Brain microvascular endothelial cell (primary cell): ENCODE results near the gene UTF1.

ENCODE experiments used
- DNase-seq: peaks from one replicate; pipeline ENCODE4 v3.0.0-alpha.2; 2020
- H3K27ac ChIP-seq: fragments of 250-450 bp; sonication (Bioruptor Pico); 2 replicates; pipeline ENCODE4 v1.5.1; 2020; ENCODE audit warnings: mild to moderate bottlenecking, moderate library complexity
- H3K27me3 ChIP-seq: fragments of 250-450 bp; sonication (Bioruptor Pico); replicated peaks from 2 replicates; pipeline ENCODE4 v1.5.1; 2020; ENCODE audit warnings: mild to moderate bottlenecking
- H3K36me3 ChIP-seq: fragments of 250-450 bp; sonication (Bioruptor Pico); replicated peaks from 2 replicates; pipeline ENCODE4 v1.5.1; 2020; ENCODE audit warnings: mild to moderate bottlenecking
- H3K4me3 ChIP-seq: 2 replicates; pipeline ENCODE4 v1.5.1; 2011; ENCODE audit warnings: low read depth, mild to moderate bottlenecking, control low read depth, low read length, moderate library complexity
- CTCF ChIP-seq: IDR thresholded peaks from 2 replicates; pipeline ENCODE4 v1.5.1; 2011; ENCODE audit warnings: low read depth, mild to moderate bottlenecking, moderate library complexity, low read length, control low read depth, inconsistent platforms; ENCODE audit errors: missing control alignments
- in situ Hi-C: cut with HindIII; loops from 2 replicates; pipeline ENCODE4 v1.10.0; 2017; ENCODE audit warnings: low sequenced_read_pairs, low pct_ligation_motif_present

Gene UTF1

GRCh38 chr10:133254421-133255120 is 24.6 kb downstream of the UTF1 start:
- in situ Hi-C loops = no loop called here
- Histone ChIP-seq H3K27me3 (peaks cover 11% of the 10 kb centered on the region), H3K27ac (no peak overlapping the region), H3K36me3 (no peaks in the 10 kb centered on the region), H3K4me3 (no peak overlapping the region)
- TF ChIP-seq CTCF = no peak
- DNase-seq = no peak

GRCh38 chr10:133255323-133255722 is 25.3 kb downstream of the UTF1 start:
- in situ Hi-C loops = no loop called here
- no peak for TF ChIP-seq CTCF
- H3K36me3 ChIP-seq = no peaks in the 10 kb centered on the region

GRCh38 chr10:133257489-133258065 is 27.6 kb downstream of the UTF1 start:
- Histone ChIP-seq H3K36me3 (no peaks in the 10 kb centered on the region), H3K4me3 (no peak overlapping the region), H3K27ac (no peak overlapping the region), H3K27me3 (no peaks in the 10 kb centered on the region)
- TF ChIP-seq CTCF = peak; percentile 59
- DNase-seq = no peak
- in situ Hi-C loops = no loop called here

More at GRCh38 chr10:133255323-133255722, 25.3 kb downstream of the UTF1 start:
- Histone ChIP-seq H3K4me3 (no peak overlapping the region), H3K27me3 (peaks cover 6% of the 10 kb centered on the region), H3K27ac (no peak overlapping the region)
- no peak for DNase-seq

GRCh38 chr10:133258066-133258817 is 28.2 kb downstream of the UTF1 start:
- H3K36me3 ChIP-seq = no peaks in the 10 kb centered on the region
- no peaks in the 10 kb centered on the region for H3K27me3 ChIP-seq
- no peak overlapping the region for H3K27ac ChIP-seq
- no peak overlapping the region for H3K4me3 ChIP-seq
- no peak for TF ChIP-seq CTCF
- in situ Hi-C loops = no loop called here
- DNase-seq = no peak

- peak overlapping the region; percentile 48 for H3K27ac ChIP-seq
Observed at GRCh38 chr10:133258818-133259601, 29.0 kb downstream of the UTF1 start.

More at GRCh38 chr10:133258818-133259601, 29.0 kb downstream of the UTF1 start:
- Histone ChIP-seq H3K36me3 (no peaks in the 10 kb centered on the region), H3K27me3 (no peaks in the 10 kb centered on the region), H3K4me3 (no peak overlapping the region)
- DNase-seq = peak; percentile 97
- no peak for TF ChIP-seq CTCF
- in situ Hi-C loops = no loop called here
